Esophagus squamous epithelium (tissue), 5 donors: ENCODE measurements around the gene GPD1. TPM values are rescaled to one million over a fixed set of nuclear protein-coding genes. Genes with fewer than 3 reads are reported as not detected.

ENCODE experiments used
- DNase-seq: peaks from one replicate; lab custom pipeline; 2025; lab: John Stamatoyannopoulos, UW
- H3K27ac ChIP-seq, 4 donors: fragments of 200-600 bp; sonication (generic); one replicate each; pipeline ENCODE4 v1.5.1; 2016 to 2019; ENCODE audit warnings: mild to moderate bottlenecking in 1 of 4
- H3K27me3 ChIP-seq, 4 donors: fragments of 200-600 bp; sonication (generic); 1 replicate in 3 of 4; 2 replicates in 1 of 4; pipeline versions ENCODE4 v1.5.1 to v1.6.0; 2017 to 2021; ENCODE audit warnings: antibody characterized with exemption in 1 of 4
- H3K36me3 ChIP-seq, 3 donors: fragments of 200-600 bp; sonication (generic); one replicate each; pipeline ENCODE4 v1.5.1; 2016 to 2019
- H3K4me1 ChIP-seq, 3 donors: fragments of 200-600 bp; sonication (generic); one replicate each; pipeline ENCODE4 v1.5.1; 2017 to 2019
- H3K4me3 ChIP-seq, 4 donors: fragments of 200-600 bp; sonication (generic); 1 replicate in 3 of 4; 2 replicates in 1 of 4; pipeline ENCODE4 v1.5.1; 2016 to 2019; ENCODE audit warnings: mild to moderate bottlenecking in 2 of 4, moderate library complexity in 1 of 4
- H3K9me3 ChIP-seq, 3 donors: fragments of 200-600 bp; sonication (generic); one replicate each; pipeline ENCODE4 v1.5.1; 2016 to 2019
- POLR2A ChIP-seq, 4 donors: fragments of 450-650 bp; IDR thresholded peaks; one replicate each; pipeline ENCODE4 v1.6.1; 2017; ENCODE audit warnings: antibody characterized with exemption in 4 of 4, mild to moderate bottlenecking in 4 of 4, moderate library complexity in 3 of 4
- WGBS, 2 donors: methylation state at CpG; one replicate each; pipeline ENCODE4 v1.1.5; 2018; 5-methylcytosine and 5-hydroxymethylcytosine counted together
- intact Hi-C: fragments of 100-400 bp; cut with DNase I; formaldehyde crosslinking; loops from one replicate; pipeline ENCODE4 v1.15.0; 2022
- total RNA-seq, 4 donors: library from RNA; depleted of rRNA; stranded (reverse); fragments of >200 nt; gene quantifications; one replicate each; pipeline ENCODE4 v1.1.0, GENCODE V29; 2016
- TF ChIP-seq, protein P1 (sequence below), 6 experiments: fragments of 450-650 bp in 4 of 6; fragments of 200-600 bp in 2 of 6; sonication (generic) in 2 of 6; IDR thresholded peaks; one replicate each; pipeline ENCODE4 v1.5.1; 2016 to 2019; ENCODE audit warnings: antibody characterized with exemption in 6 of 6, mild to moderate bottlenecking in 4 of 6, moderate library complexity in 4 of 6
- donor health status: DM: yes; HTN: yes; CAD: no.

Gene GPD1
- total RNA-seq, 4 donors from 2014 or later = 0.38 to 0.53 (median 0.44) TPM; not detected in 1

DNA sequence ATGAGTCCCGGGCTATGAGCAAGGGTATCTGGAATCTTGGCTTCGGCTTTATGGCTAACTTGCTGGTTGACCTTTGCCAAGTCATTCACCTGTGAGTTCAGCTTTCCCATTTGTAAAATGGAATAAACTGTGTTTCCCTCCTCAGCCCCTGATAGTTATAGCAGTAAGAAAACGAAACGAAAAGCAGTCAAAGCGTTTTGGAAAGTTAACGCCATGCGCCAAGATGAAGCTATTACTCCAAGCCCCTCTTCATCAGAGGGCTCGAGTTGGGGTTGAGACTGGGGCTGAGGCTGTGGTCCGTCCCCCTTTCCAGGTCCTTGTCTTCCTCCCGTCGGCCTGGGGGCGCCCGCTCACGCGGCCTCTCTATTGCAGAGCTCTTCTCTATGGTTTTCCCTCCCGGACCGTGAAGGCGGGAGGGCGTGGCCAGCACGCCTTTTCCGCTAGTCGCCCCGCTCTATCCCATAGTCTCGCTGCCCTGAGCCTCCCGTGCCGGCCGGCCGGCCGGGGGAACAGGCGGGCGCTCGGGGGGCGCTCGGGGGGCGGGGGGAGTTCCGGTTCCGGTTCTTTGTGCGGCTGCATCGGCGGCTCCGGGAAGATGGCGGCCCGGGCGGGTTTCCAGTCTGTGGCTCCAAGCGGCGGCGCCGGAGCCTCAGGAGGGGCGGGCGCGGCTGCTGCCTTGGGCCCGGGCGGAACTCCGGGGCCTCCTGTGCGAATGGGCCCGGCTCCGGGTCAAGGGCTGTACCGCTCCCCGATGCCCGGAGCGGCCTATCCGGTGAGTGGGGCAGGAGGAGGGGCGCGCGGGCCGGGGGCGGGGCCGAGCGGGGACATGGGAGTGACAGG lies 18.8 kb upstream of the GPD1 start, which contains the start of gene SMARCD1:
TSS of gene SMARCD1 (plus strand) at position 568 of the 840 bp plus-strand sequence. CDS start at position 596, 28 bp downstream.
- TF ChIP-seq, protein P1, sequence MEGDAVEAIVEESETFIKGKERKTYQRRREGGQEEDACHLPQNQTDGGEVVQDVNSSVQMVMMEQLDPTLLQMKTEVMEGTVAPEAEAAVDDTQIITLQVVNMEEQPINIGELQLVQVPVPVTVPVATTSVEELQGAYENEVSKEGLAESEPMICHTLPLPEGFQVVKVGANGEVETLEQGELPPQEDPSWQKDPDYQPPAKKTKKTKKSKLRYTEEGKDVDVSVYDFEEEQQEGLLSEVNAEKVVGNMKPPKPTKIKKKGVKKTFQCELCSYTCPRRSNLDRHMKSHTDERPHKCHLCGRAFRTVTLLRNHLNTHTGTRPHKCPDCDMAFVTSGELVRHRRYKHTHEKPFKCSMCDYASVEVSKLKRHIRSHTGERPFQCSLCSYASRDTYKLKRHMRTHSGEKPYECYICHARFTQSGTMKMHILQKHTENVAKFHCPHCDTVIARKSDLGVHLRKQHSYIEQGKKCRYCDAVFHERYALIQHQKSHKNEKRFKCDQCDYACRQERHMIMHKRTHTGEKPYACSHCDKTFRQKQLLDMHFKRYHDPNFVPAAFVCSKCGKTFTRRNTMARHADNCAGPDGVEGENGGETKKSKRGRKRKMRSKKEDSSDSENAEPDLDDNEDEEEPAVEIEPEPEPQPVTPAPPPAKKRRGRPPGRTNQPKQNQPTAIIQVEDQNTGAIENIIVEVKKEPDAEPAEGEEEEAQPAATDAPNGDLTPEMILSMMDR (IDR thresholded peaks at IDR 0.05) = peak in 2 of 6 experiments; percentile 30 to 31
- TF ChIP-seq POLR2A (IDR thresholded peaks at IDR 0.05) = no peak
- peak within 1 kb of the TSS; percentile 78 to 97 (median 86) for H3K4me3 ChIP-seq
- H3K36me3 ChIP-seq = peaks cover 0 to 36% (median under 1%) of the 10 kb centered on the region in 3 donors
- DNase-seq = peak; percentile 39
- intact Hi-C loops = loop anchor here (10.0 kb wide), 1 partner anchor 90 kb away; no protein-coding TSS in a partner anchor
- H3K4me1 ChIP-seq = peaks cover 10 to 55% (median 10%) of the 10 kb centered on the region in 3 donors
- peak within 1 kb of the TSS; percentile 94 to 99 (median 94) for H3K27ac ChIP-seq
- H3K27me3 ChIP-seq = no peaks in the 10 kb centered on the region
- WGBS, 2 donors = 0 to 1% methylated on average over 12 to 20 of the region's 69 CpGs
- no peaks in the 10 kb centered on the region for H3K9me3 ChIP-seq

DNA sequence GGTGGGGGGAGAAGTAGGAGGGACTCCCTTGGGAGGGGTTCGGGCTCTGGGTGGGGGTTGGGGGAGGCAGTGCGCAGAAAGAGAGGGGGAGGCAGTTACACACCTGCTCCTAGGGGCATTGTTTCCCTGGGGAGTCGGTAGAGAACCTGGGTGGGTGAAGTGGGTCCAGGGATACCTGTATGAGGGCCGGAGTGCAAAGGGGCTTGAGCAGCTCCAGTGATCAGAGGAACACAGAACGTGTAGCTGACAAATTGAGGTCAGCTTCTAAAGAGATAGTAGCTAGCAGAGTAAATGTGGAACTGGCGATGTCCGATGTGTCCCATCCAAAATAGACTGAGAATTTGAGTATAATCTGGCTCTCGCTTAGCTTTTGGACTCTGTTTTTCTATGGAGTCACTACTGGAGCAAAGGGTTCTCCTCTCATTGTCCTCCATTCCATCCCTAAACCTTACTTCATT lies 18.2 kb upstream of the GPD1 start:
- TF ChIP-seq, protein P1 (IDR thresholded peaks at IDR 0.05) = no peak
- no peak for TF ChIP-seq POLR2A (IDR thresholded peaks at IDR 0.05)
- peaks cover 0 to 42% (median 7%) of the 10 kb centered on the region in 3 donors for H3K36me3 ChIP-seq
- peak overlapping the region; percentile 94 to 99 (median 94) for H3K27ac ChIP-seq
- H3K4me1 ChIP-seq = peaks cover 10 to 55% (median 10%) of the 10 kb centered on the region in 3 donors
- no peaks in the 10 kb centered on the region for H3K27me3 ChIP-seq
- peak overlapping the region; percentile 78 to 97 (median 86) for H3K4me3 ChIP-seq
- DNase-seq = no peak
- no peaks in the 10 kb centered on the region for H3K9me3 ChIP-seq
- intact Hi-C loops = loop anchor here (10.0 kb wide), 1 partner anchor 89 kb away; no protein-coding TSS in a partner anchor
- WGBS, 2 donors = 6% methylated on average over 8 of the region's 8 CpGs

DNA sequence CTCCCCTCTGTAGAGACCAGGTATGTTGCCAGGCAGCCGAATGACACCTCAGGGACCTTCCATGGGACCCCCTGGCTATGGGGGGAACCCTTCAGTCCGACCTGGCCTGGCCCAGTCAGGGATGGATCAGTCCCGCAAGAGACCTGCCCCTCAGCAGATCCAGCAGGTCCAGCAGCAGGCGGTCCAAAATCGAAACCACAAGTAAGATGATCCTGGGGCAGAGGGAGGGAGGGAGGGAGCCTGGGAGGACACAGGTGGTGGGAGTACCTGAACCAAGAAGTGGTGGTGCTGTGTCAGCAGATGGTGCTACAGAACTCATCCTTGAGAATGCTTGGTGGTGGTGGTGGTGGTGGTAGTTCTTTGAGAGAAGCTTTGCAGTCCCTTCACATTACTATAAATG lies 17.7 kb upstream of the GPD1 start:
- Histone ChIP-seq H3K9me3 (no peaks in the 10 kb centered on the region), H3K4me3 (peak overlapping the region; percentile 78 to 97 (median 86)), H3K27ac (peak overlapping the region; percentile 94 to 99 (median 94)), H3K27me3 (no peaks in the 10 kb centered on the region), H3K36me3 (peaks cover 0 to 48% (median 12%) of the 10 kb centered on the region in 3 donors), H3K4me1 (peaks cover 10 to 51% (median 10%) of the 10 kb centered on the region in 3 donors)
- 67% methylated on average over 1 to 2 of the region's 5 CpGs for WGBS, 2 donors
- no peak for TF ChIP-seq POLR2A (IDR thresholded peaks at IDR 0.05)
- TF ChIP-seq, protein P1 (IDR thresholded peaks at IDR 0.05) = no peak
- DNase-seq = no peak
- intact Hi-C loops = loop anchor here (10.0 kb wide), 1 partner anchor 89 kb away; no protein-coding TSS in a partner anchor

DNA sequence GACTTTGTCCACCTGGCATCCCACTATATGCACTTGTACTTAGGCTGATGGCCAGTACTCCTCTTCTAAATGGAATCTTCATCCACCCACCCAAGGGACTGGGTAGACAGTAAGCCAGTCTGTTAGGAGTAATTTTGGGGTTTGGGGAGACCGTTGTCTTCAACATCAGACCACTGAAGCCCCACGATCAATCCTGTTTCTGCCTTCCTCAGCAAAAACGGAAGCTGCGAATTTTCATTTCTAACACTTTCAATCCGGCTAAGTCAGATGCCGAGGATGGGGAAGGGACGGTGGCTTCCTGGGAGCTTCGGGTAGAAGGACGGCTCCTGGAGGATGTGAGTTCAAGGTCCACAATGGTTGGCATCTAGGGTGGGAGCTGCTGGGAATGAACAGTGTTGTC lies 16.7 kb upstream of the GPD1 start:
- Histone ChIP-seq H3K27ac (peak overlapping the region in 1 of 4 donors; percentile 25), H3K4me3 (no peak overlapping the region), H3K9me3 (no peaks in the 10 kb centered on the region), H3K27me3 (no peaks in the 10 kb centered on the region), H3K4me1 (peaks cover 10 to 49% (median 10%) of the 10 kb centered on the region in 3 donors), H3K36me3 (peaks cover 0 to 58% (median 21%) of the 10 kb centered on the region in 3 donors)
- intact Hi-C loops = loop anchor here (10.0 kb wide), 1 partner anchor 88 kb away; no protein-coding TSS in a partner anchor
- TF ChIP-seq, protein P1 (IDR thresholded peaks at IDR 0.05) = no peak
- TF ChIP-seq POLR2A (IDR thresholded peaks at IDR 0.05) = no peak
- DNase-seq = no peak
- 73 to 76% methylated on average over 5 to 6 of the region's 9 CpGs for WGBS, 2 donors
